GM19463 (cell line): ENCODE results near the gene JOSD2.

Source experiments
- ATAC-seq: cut with Tn5 transposase; IDR thresholded peaks from one replicate; pipeline ENCODE4 v1.9.1; 2021; ENCODE audit warnings: mild to moderate bottlenecking, moderate library complexity; ENCODE audit not compliant: unreplicated experiment

The JOSD2 gene

GRCh38 chr19:50514346-50515167, 3.6 kb upstream of the JOSD2 start:
- no peak for ATAC-seq

GRCh38 chr19:50513746-50514345, 2.9 kb upstream of the JOSD2 start, which contains the start of gene ASPDH:
ASPDH (minus strand) TSS chr19:50513913; CDS start chr19:50513823, 90 bp downstream.
- ATAC-seq: no peak

GRCh38 chr19:50512999-50513745, 2.2 kb upstream of the JOSD2 start:
- ATAC-seq: no peak

- no peak for ATAC-seq
These were observed 1.4 kb upstream of the JOSD2 start for GRCh38 chr19:50512112-50512998.

GRCh38 chr19:50510700-50511068, 307 bp downstream of the JOSD2 start:
- no peak for ATAC-seq

- ATAC-seq: no peak
These were observed 795 bp downstream of the JOSD2 start for GRCh38 chr19:50510121-50510670.

- no peak for ATAC-seq
These were observed 1.6 kb downstream of the JOSD2 start for GRCh38 chr19:50509366-50509765.

GRCh38 chr19:50508843-50509190, 2.2 kb downstream of the JOSD2 start:
- no peak for ATAC-seq

- ATAC-seq: no peak
These were observed 3.6 kb downstream of the JOSD2 start for GRCh38 chr19:50507376-50507775.

GRCh38 chr19:50506700-50507099, 4.3 kb downstream of the JOSD2 start:
- no peak for ATAC-seq

GRCh38 chr19:50505856-50506611, 5.0 kb downstream of the JOSD2 start:
- no peak for ATAC-seq

- no peak for ATAC-seq
These were observed 9.2 kb downstream of the JOSD2 start for GRCh38 chr19:50501568-50502475.

GRCh38 chr19:50501186-50501567, 9.8 kb downstream of the JOSD2 start:
- ATAC-seq: no peak

GRCh38 chr19:50500753-50501151, 10.2 kb downstream of the JOSD2 start:
- ATAC-seq: no peak

GRCh38 chr19:50500060-50500752, 10.8 kb downstream of the JOSD2 start:
- no peak for ATAC-seq

- no peak for ATAC-seq
These were observed 12.6 kb downstream of the JOSD2 start for GRCh38 chr19:50498219-50499056.

GRCh38 chr19:50497022-50497405, 14.0 kb downstream of the JOSD2 start:
- ATAC-seq: no peak
